ENCODE results near the gene TEX19. TPM values are rescaled to one million over a fixed set of nuclear protein-coding genes. Genes with fewer than 3 reads are reported as not detected.
A peak's percentile ranks its signal among the peaks of the same experiment; 100 is the strongest.

Gene TEX19
- total and polyA plus RNA-seq, 12 donors = 0.26 TPM; not detected in 11

- WGBS, 4 donors = 50 to 82% (median 59%) methylated on average over 7 to 28 of the region's 28 CpGs
- no peaks in the 10 kb centered on the region for H3K9me3 ChIP-seq (replicated peaks in 1 of 3)
- H3K27ac ChIP-seq = no peak overlapping the region
- no peaks in the 10 kb centered on the region for H3K27me3 ChIP-seq
- no peak overlapping the region for H3K4me3 ChIP-seq
- TF ChIP-seq POLR2A (IDR thresholded peaks at IDR 0.05) (no peak), CTCF (IDR thresholded peaks at IDR 0.05) (no peak)
- peak in 2 of 7 donors; percentile 24 to 36 for DNase-seq
- peaks cover 12 to 20% of the 10 kb centered on the region in 2 donors for H3K4me1 ChIP-seq (replicated peaks in 1 of 2)
- H3K36me3 ChIP-seq (replicated peaks in 1 of 2) = no peaks in the 10 kb centered on the region
- intact Hi-C loops (cut with DNase I) = no loop called here
Measured at GRCh38 chr17:82330322-82331239, 28.5 kb upstream of the TEX19 start.

- WGBS, 4 donors = 90 to 97% (median 92%) methylated on average over 24 to 25 of the region's 25 CpGs
- TF ChIP-seq CTCF (IDR thresholded peaks at IDR 0.05) (no peak), POLR2A (IDR thresholded peaks at IDR 0.05) (no peak)
- Histone ChIP-seq H3K4me3 (no peak overlapping the region), H3K27me3 (no peaks in the 10 kb centered on the region), H3K4me1 (replicated peaks in 1 of 2) (peaks cover 12 to 27% of the 10 kb centered on the region in 2 donors), H3K9me3 (replicated peaks in 1 of 3) (no peaks in the 10 kb centered on the region), H3K27ac (no peak overlapping the region), H3K36me3 (replicated peaks in 1 of 2) (no peaks in the 10 kb centered on the region)
- no peak for DNase-seq
- intact Hi-C loops (cut with DNase I) = no loop called here
Measured at GRCh38 chr17:82331345-82331939, 27.6 kb upstream of the TEX19 start.

- Histone ChIP-seq H3K36me3 (replicated peaks in 1 of 2) (no peaks in the 10 kb centered on the region), H3K27me3 (no peaks in the 10 kb centered on the region), H3K4me1 (replicated peaks in 1 of 2) (peaks cover 12 to 29% of the 10 kb centered on the region in 2 donors), H3K27ac (peak overlapping the region in 2 of 5 donors; percentile 11 to 59), H3K9me3 (replicated peaks in 1 of 3) (no peaks in the 10 kb centered on the region), H3K4me3 (peak overlapping the region in 2 of 4 donors; percentile 34 to 57)
- TF ChIP-seq CTCF (IDR thresholded peaks at IDR 0.05) (no peak), POLR2A (IDR thresholded peaks at IDR 0.05) (no peak)
- intact Hi-C loops (cut with DNase I) = no loop called here
- DNase-seq = peak in 5 of 7 donors; percentile 57 to 78 (median 62)
- 46 to 60% (median 49%) methylated on average over 8 to 32 of the region's 32 CpGs for WGBS, 4 donors
Measured at GRCh38 chr17:82332669-82333278, 26.3 kb upstream of the TEX19 start.
